ENCODE measurements around the gene ADNP2. TPM values are rescaled to one million over a fixed set of nuclear protein-coding genes. Genes with fewer than 3 reads are reported as not detected.

ADNP2 gene
- total RNA-seq, 1 donor from 2014 or later: 21.0 TPM

DNA sequence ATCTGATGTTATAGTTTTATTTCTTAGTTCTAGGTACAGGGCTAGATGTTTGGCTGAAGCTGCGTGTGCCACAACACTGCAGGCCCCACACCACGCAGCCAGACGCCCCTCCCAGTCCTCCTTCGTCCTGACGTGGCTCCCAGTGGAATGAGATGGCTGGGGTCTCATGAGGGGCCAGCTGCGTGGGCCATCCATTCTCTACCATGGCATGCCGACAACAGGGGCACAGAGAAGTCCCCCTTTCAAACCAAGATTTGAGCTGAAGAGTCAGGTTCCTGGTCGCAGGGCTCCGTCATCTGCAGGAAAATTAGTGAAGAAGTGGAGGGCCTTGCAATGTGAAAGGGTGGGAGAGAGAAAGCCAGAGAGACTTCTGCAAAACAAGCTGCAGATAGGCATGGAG, 73.8 kb downstream of the ADNP2 start:
- no peak for ATAC-seq
- intact Hi-C loops (cut with DNase I): no loop called here
- DNase-seq (ENCODE audit: low spot score): no peak

DNA sequence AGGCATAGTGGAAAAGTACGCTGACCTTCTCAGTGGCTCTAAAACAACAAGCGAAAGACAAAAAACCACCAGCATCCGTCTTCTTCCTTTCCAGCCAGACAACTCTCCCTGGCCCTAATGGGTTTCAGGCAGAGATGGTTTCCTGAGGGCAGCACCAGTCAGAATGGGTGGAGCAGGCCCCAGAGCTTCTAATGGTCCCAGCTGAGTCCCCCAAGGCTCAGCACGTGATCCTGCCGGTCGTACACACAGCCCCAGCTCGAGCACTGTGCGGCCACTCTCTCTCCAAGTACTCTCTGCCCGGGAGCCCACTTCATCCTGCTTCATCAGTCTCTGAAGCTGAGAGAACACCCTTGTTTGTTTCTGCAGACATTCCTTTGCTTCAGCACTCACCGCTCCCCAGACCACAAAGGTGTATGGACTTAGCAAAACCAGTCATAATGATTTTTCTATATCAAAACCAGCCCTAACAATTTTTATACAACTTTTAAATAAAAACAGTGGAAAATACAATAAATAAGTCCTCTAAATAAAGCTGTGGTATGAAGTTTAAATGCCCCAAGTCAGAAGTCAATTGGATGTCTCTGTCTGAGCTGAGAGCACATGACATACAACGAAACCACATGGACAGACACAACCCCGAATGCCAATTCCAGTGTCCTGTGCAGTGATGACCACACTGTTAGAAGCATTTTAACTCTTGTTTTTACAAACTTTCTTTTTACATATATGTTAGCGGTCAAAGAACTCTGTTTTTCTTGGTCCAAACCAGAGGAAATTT, 74.4 kb downstream of the ADNP2 start:
- intact Hi-C loops (cut with DNase I): no loop called here
- ATAC-seq: peak; percentile 72
- DNase-seq (ENCODE audit: low spot score): peak; percentile 49

DNA sequence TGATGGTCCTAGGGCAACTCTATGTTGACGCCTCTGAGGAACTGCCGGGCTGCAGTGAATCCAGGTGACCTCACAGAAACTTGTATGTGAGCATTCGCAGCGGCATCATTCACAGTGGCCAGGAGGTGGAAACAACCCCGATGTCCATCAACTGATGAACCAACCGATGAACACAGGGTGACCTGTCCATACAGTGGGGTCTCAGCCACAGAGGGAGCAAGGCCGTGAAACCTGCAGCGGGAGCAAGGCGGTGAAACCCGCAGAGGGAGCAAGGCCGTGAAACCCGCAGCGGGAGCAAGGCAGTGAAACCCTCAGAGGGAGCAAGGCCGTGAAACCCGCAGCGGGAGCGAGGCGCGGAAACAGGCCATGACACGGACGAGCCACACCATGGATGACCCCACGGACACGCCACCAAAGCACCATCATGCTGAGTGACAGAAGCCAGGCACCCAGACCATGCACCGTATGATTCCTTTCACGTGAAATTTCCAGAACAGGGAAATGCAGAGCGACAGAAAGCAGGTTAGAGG, 75.2 kb downstream of the ADNP2 start:
- intact Hi-C loops (cut with DNase I): no loop called here
- peak; percentile 44 for DNase-seq (ENCODE audit: low spot score)
- no peak for ATAC-seq

GRCh38 chr18:80185545-80185944, 76.5 kb downstream of the ADNP2 start:
- ATAC-seq: no peak

DNA sequence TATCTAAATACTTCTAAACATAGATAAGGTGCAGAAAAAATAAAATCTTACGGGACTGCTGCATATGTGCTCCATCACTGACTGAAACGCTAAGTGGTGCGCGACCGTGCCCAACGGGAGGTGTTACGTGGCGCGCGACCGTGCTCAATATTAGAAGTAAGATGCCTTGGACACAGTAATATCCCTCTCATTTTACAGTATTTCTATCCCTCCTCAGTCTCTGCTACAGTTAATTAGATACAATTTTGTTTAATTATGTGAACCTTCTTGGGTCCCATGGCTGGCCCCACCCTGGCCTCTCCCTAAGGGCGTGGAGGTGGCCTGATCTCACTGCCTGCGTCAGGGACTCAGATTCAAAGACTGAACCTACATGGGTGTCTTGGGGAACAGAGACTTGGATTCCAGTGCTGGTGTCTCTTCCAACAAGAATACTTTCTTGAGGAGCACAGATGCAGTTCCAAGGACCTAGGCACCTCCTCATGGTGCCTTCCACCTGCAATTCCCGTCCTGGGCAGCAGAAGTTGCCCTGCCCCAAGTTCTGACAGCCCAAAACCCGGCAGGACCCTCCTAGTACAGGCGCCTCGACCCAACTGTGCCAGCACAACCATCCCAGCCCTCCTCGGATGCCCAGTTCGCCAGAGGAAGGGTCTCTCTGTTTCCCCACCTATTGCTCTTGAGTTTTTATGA, 79.0 kb downstream of the ADNP2 start:
- ATAC-seq (no peak), DNase-seq (ENCODE audit: low spot score) (peak; percentile 34)
- intact Hi-C loops (cut with DNase I): no loop called here

More at GRCh38 chr18:80185545-80185944, 76.5 kb downstream of the ADNP2 start:
- DNase-seq (ENCODE audit: low spot score): peak; percentile 22
- intact Hi-C loops (cut with DNase I): no loop called here

- ATAC-seq (no peak), DNase-seq (ENCODE audit: low spot score) (peak; percentile 37)
- intact Hi-C loops (cut with DNase I): no loop called here
These were observed 79.8 kb downstream of the ADNP2 start for GRCh38 chr18:80188643-80189530.

GRCh38 chr18:80189531-80189865, 80.4 kb downstream of the ADNP2 start:
- peak; percentile 42 for DNase-seq (ENCODE audit: low spot score)
- no peak for ATAC-seq
- intact Hi-C loops (cut with DNase I): no loop called here

Other genes with a start within 250 kb of the ADNP2 start
- 65.2 TPM for gene SLC66A2, start 157.6 kb upstream of the ADNP2 start, total RNA-seq
- gene HSBP1L1, start 144.6 kb upstream of the ADNP2 start, total RNA-seq: 16.9 TPM
- 71.7 TPM for gene TXNL4A, start 120.7 kb upstream of the ADNP2 start, total RNA-seq
- 23.8 TPM for gene RBFA, start 74.8 kb upstream of the ADNP2 start, total RNA-seq
- 11.2 TPM for gene PARD6G, start 138.3 kb downstream of the ADNP2 start, total RNA-seq